Natural killer cell (primary cell): Measurements from ENCODE around the gene STRN3. TPM values are rescaled to one million over a fixed set of nuclear protein-coding genes. Genes with fewer than 3 reads are reported as not detected.

ENCODE experiments used
- ATAC-seq, 3 donors: fragments of 150-1000 bp in 2 of 3; fragments of 200-7000 bp in 1 of 3; cut with Tn5 transposase; 1 replicate in 1 of 3; 2 replicates in 2 of 3; pipeline ENCODE4 v1.10.0; 2021; ENCODE audit warnings: mild to moderate bottlenecking in 2 of 3, moderate library complexity in 2 of 3
- DNase-seq, 2 donors: peaks; one replicate each; pipeline versions ENCODE4 v3.0.0 to v3.0.0-alpha.2; 2013 to 2021; ENCODE audit warnings: mixed read lengths in 1 of 2
- H3K27ac ChIP-seq: one replicate; pipeline ENCODE4 v1.5.1; 2013; ENCODE audit warnings: mild to moderate bottlenecking, low read length
- H3K27me3 ChIP-seq: one replicate; pipeline ENCODE4 v1.6.1; 2013; ENCODE audit warnings: low read length; ENCODE audit not compliant: control insufficient read depth, insufficient read depth
- H3K36me3 ChIP-seq: one replicate; pipeline ENCODE4 v1.6.1; 2013; ENCODE audit warnings: low read length; ENCODE audit not compliant: control insufficient read depth, insufficient read depth
- H3K4me1 ChIP-seq: one replicate; pipeline ENCODE4 v1.6.1; 2013; ENCODE audit warnings: low read length; ENCODE audit not compliant: control insufficient read depth, insufficient read depth
- H3K4me3 ChIP-seq: one replicate; pipeline ENCODE4 v1.5.1; 2013; ENCODE audit warnings: low read length
- H3K9me3 ChIP-seq: one replicate; pipeline ENCODE4 v1.6.1; 2013; ENCODE audit warnings: low read length; ENCODE audit not compliant: control insufficient read depth, insufficient read depth
- H3K27ac Mint-ChIP-seq, 2 donors: one replicate each; pipeline ENCODE4 v1.8.0; 2022; ENCODE audit warnings: mild to moderate bottlenecking in 2 of 2, mixed read lengths in 2 of 2, moderate library complexity in 1 of 2
- H3K27me3 Mint-ChIP-seq, 2 donors: one replicate each; pipeline ENCODE4 v1.8.0; 2022; ENCODE audit warnings: low read depth in 2 of 2, mixed read lengths in 2 of 2
- H3K36me3 Mint-ChIP-seq: one replicate; pipeline ENCODE4 v1.8.0; 2022; ENCODE audit warnings: mixed read lengths
- H3K4me1 Mint-ChIP-seq, 2 donors: one replicate each; pipeline ENCODE4 v1.8.0; 2022; ENCODE audit warnings: mixed read lengths in 2 of 2
- H3K4me3 Mint-ChIP-seq: one replicate; pipeline ENCODE4 v1.8.0; 2022; ENCODE audit warnings: mild to moderate bottlenecking, moderate library complexity, mixed read lengths
- H3K9me3 Mint-ChIP-seq, 2 donors: one replicate each; pipeline ENCODE4 v1.8.0; 2022; ENCODE audit warnings: mixed read lengths in 2 of 2
- WGBS: methylation state at CpG from one replicate; pipeline ENCODE4 v1.1.7; 2013; ENCODE audit warnings: missing lambda C conversion rate; ENCODE audit not compliant: insufficient coverage; 5-methylcytosine and 5-hydroxymethylcytosine counted together
- intact Hi-C: fragments of 100-400 bp; cut with micrococcal nuclease; formaldehyde crosslinking; loops from one replicate; pipeline ENCODE4 v1.14.2; 2022
- total RNA-seq, 4 donors: library from RNA; stranded (reverse); fragments of 120-200 nt in 1 of 4; gene quantifications; one replicate each; pipeline versions ENCODE4 v1.2.3 to v1.2.4, GENCODE V29; 2013 to 2022
- TF ChIP-seq, protein P1 (sequence below): fragments of 200-600 bp; IDR thresholded peaks from one replicate; pipeline ENCODE4 v1.8.0; 2022; ENCODE audit warnings: antibody characterized with exemption

STRN3 gene
- total RNA-seq, 3 donors from 2014 or later (not counting 1 experiment from before 2014, with no cell fraction given): 19.5 to 34.2 (median 31.1) TPM

DNA sequence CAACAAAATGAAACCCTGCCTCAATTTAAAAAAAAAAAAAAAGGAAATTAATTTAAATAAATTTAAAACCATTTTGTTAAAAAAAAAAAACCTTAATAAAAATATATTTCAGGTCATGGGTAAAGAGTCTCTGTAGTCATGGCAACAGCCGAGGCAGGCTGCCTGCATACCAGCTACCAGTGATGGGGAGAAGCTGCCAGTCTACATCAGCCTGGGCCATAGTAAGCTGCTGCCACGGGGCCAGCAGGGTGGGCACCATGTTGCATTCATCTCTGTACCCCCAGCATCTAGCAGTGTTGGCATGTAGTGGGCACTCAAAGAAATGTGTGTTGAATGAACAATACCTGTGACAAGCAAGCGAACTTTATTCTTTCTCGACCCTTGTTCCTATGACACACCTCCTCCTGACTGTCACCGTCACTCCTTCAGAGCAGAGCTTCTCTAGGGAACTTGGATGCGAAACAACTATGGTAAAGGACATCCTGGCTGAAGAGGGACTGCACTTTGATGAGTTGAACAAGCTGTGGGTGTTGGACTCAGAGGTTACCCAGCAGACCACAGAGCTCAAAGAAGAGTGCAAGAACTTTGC, 8.0 kb downstream of the STRN3 start:
- ATAC-seq (no peak), DNase-seq (no peak)
- H3K9me3 Mint-ChIP-seq: no peaks in the 10 kb centered on the region
- no peaks in the 10 kb centered on the region for H3K27me3 Mint-ChIP-seq
- Histone ChIP-seq H3K27me3 (no peaks in the 10 kb centered on the region), H3K4me3 (no peak overlapping the region), H3K9me3 (no peaks in the 10 kb centered on the region), H3K4me1 (no peaks in the 10 kb centered on the region), H3K36me3 (peaks cover 4% of the 10 kb centered on the region), H3K27ac (no peak overlapping the region)
- H3K27ac Mint-ChIP-seq: no peak overlapping the region
- H3K4me3 Mint-ChIP-seq: no peak overlapping the region
- H3K4me1 Mint-ChIP-seq: peaks cover 13 to 23% of the 10 kb centered on the region in 2 donors
- no peaks in the 10 kb centered on the region for H3K36me3 Mint-ChIP-seq
- TF ChIP-seq, protein P1, sequence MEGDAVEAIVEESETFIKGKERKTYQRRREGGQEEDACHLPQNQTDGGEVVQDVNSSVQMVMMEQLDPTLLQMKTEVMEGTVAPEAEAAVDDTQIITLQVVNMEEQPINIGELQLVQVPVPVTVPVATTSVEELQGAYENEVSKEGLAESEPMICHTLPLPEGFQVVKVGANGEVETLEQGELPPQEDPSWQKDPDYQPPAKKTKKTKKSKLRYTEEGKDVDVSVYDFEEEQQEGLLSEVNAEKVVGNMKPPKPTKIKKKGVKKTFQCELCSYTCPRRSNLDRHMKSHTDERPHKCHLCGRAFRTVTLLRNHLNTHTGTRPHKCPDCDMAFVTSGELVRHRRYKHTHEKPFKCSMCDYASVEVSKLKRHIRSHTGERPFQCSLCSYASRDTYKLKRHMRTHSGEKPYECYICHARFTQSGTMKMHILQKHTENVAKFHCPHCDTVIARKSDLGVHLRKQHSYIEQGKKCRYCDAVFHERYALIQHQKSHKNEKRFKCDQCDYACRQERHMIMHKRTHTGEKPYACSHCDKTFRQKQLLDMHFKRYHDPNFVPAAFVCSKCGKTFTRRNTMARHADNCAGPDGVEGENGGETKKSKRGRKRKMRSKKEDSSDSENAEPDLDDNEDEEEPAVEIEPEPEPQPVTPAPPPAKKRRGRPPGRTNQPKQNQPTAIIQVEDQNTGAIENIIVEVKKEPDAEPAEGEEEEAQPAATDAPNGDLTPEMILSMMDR: no peak
- intact Hi-C loops: no loop called here
- 93% methylated on average over 6 of the region's 6 CpGs for WGBS

DNA sequence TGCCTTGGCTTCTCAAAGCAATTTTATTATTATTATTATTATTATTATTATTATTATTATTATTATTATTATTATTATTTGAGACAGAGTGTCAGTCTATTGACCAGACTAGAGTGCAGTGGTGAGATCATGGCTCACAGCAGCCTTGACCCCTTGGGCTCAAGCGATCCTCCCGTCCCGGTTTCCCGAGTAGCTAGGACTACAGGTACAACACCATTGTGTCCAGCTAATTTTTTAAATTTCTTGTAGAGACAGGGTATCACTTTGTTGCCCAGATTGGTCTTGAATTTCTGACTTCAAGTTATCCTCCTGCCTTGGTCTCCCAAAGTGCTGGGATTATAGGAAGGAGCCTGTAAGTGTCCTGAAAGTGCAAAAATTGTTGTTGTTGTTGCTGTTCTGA, 12.3 kb downstream of the STRN3 start:
- no peaks in the 10 kb centered on the region for H3K4me1 ChIP-seq
- no peak overlapping the region for H3K27ac ChIP-seq
- Mint-ChIP-seq H3K4me1 (peaks cover 18 to 19% of the 10 kb centered on the region in 2 donors), H3K27me3 (no peaks in the 10 kb centered on the region), H3K27ac (no peak overlapping the region), H3K4me3 (no peak overlapping the region), H3K36me3 (peaks cover 6% of the 10 kb centered on the region), H3K9me3 (no peaks in the 10 kb centered on the region)
- 100% methylated on average over 4 of the region's 4 CpGs for WGBS
- no peak for DNase-seq
- intact Hi-C loops: no loop called here
- H3K36me3 ChIP-seq: peaks cover 2% of the 10 kb centered on the region
- TF ChIP-seq, protein P1: no peak
- H3K27me3 ChIP-seq: no peaks in the 10 kb centered on the region
- no peak overlapping the region for H3K4me3 ChIP-seq
- no peaks in the 10 kb centered on the region for H3K9me3 ChIP-seq
- no peak for ATAC-seq

DNA sequence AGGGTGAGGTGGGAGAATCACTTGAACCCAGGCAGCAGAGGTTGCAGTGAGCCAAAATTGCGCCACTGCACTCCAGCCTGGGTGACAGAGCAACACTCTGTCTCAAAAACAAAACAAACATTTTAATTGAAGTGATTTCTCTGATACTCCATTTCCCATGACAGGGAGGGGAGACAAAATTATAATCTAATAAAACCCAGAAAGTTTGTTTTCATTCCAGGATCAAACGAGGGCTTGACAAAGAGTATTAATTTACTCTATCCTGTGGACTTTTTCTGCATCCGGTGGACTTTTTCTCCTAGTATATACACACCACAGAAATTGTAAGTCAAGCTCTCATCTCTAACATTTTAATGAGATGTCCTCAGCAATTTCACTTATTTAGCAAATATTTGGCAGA, 15.2 kb downstream of the STRN3 start:
- H3K36me3 ChIP-seq: no peaks in the 10 kb centered on the region
- no peak for ATAC-seq
- TF ChIP-seq, protein P1: no peak
- no peak for DNase-seq
- H3K4me3 ChIP-seq: no peak overlapping the region
- intact Hi-C loops: no loop called here
- peaks cover 10 to 18% of the 10 kb centered on the region in 2 donors for H3K4me1 Mint-ChIP-seq
- no peaks in the 10 kb centered on the region for H3K27me3 Mint-ChIP-seq
- no peaks in the 10 kb centered on the region for H3K27me3 ChIP-seq
- no peaks in the 10 kb centered on the region for H3K9me3 ChIP-seq
- 78% methylated on average over 2 of the region's 3 CpGs for WGBS
- H3K4me3 Mint-ChIP-seq: no peak overlapping the region
- no peak overlapping the region for H3K27ac Mint-ChIP-seq
- H3K27ac ChIP-seq: no peak overlapping the region
- H3K9me3 Mint-ChIP-seq: no peaks in the 10 kb centered on the region
- peaks cover 6% of the 10 kb centered on the region for H3K36me3 Mint-ChIP-seq
- no peaks in the 10 kb centered on the region for H3K4me1 ChIP-seq
